HepG2 (cell line): ENCODE measurements around the gene DCAF15. TPM values are rescaled to one million over a fixed set of nuclear protein-coding genes. Genes with fewer than 3 reads are reported as not detected.

ENCODE experiments used
- CEBPB ChIP-seq: IDR thresholded peaks from 2 replicates; pipeline ENCODE4 v1.6.1; 2011; ENCODE audit warnings: low read depth, low read length, improper control_type of control experiment, borderline replicate concordance
- CEBPZ ChIP-seq: IDR thresholded peaks from 2 replicates; pipeline ENCODE4 v1.6.1; 2012; ENCODE audit warnings: low read length, improper control_type of control experiment
- CREM ChIP-seq, 2 experiments: sonication (generic) in 1 of 2; formaldehyde crosslinking in 1 of 2; IDR thresholded peaks; 2 replicates each; pipeline versions ENCODE4 v1.4.0 to v1.6.1; 2016 to 2020; ENCODE audit warnings: antibody characterized with exemption in 1 of 2, mild to moderate bottlenecking in 1 of 2, missing genetic modification reagents in 1 of 2
- FUBP1 ChIP-seq: sonication (generic); formaldehyde crosslinking; IDR thresholded peaks from 2 replicates; pipeline ENCODE4 v1.5.1; 2020; ENCODE audit warnings: missing genetic modification reagents, mild to moderate bottlenecking, borderline replicate concordance
- GABPA ChIP-seq, 2 experiments: IDR thresholded peaks; 2 replicates each; pipeline ENCODE4 v1.6.1; 2011 to 2016; ENCODE audit warnings: low read depth in 2 of 2, low read length in 1 of 2, missing biosample characterization in 1 of 2, missing genetic modification characterization in 1 of 2
- HCFC1 ChIP-seq: fragments of 150-350 bp; IDR thresholded peaks from 2 replicates; pipeline ENCODE4 v1.6.1; 2014; ENCODE audit warnings: low read depth, low read length
- ISX ChIP-seq: sonication (generic); formaldehyde crosslinking; conservative IDR thresholded peaks from 2 replicates; pipeline ENCODE4 v1.5.0; 2020; ENCODE audit warnings: missing genetic modification reagents
- KAT2B ChIP-seq: fragments of 150-350 bp; IDR thresholded peaks from 2 replicates; pipeline ENCODE4 v1.6.1; 2014; ENCODE audit warnings: low read depth, low read length, borderline replicate concordance
- MXI1 ChIP-seq: IDR thresholded peaks from 3 replicates; pipeline ENCODE4 v1.6.1; 2012; ENCODE audit warnings: low read depth, low read length, inconsistent platforms, borderline replicate concordance
- NR2C2 ChIP-seq: sonication (generic); formaldehyde crosslinking; IDR thresholded peaks from 2 replicates; pipeline ENCODE4 v1.4.0; 2020; ENCODE audit warnings: missing genetic modification reagents, mild to moderate bottlenecking, moderate library complexity, borderline replicate concordance
- RBFOX2 ChIP-seq: fragments of 200-400 bp; formaldehyde crosslinking; IDR thresholded peaks from 2 replicates; pipeline ENCODE4 v1.6.1; 2017; ENCODE audit warnings: low read depth, mild to moderate bottlenecking, low read length
- RFX1 ChIP-seq: fragments of 450-650 bp; IDR thresholded peaks from 2 replicates; pipeline ENCODE4 v1.6.1; 2017
- YY1 ChIP-seq: IDR thresholded peaks from 2 replicates; pipeline ENCODE4 v1.6.1; 2011; ENCODE audit warnings: low read length, low read depth, moderate library complexity, mild to moderate bottlenecking; ENCODE audit not compliant: insufficient read depth, insufficient replicate concordance
- ZNF383 ChIP-seq: sonication (generic); formaldehyde crosslinking; IDR thresholded peaks from 2 replicates; pipeline ENCODE4 v1.4.0; 2020; ENCODE audit warnings: missing genetic modification reagents, mild to moderate bottlenecking, borderline replicate concordance
- ZSCAN21 ChIP-seq: sonication (generic); formaldehyde crosslinking; IDR thresholded peaks from 2 replicates; pipeline ENCODE4 v1.8.0; 2022; ENCODE audit warnings: mild to moderate bottlenecking, missing genetic modification reagents, moderate library complexity, borderline replicate concordance
- polyA plus RNA-seq, 8 experiments: library from polyadenylated mRNA; depleted of rRNA in 3 of 8; stranded (reverse) in 7 of 8; unstranded in 1 of 8; fragments of >200 nt; fragmentation: Illumina TruSeq in 4 of 8; extraction: Trizol in 4 of 8; gene quantifications; 2 replicates each; pipeline versions ENCODE4 v1.2.1 to v1.2.3, GENCODE V29; 2011 to 2016; ENCODE audit warnings: low read depth in 4 of 8, missing spikeins in 1 of 8, mixed read lengths in 1 of 8; ENCODE audit not compliant: insufficient read depth in 1 of 8
- total RNA-seq, 5 experiments: library from RNA; depleted of rRNA; stranded (reverse); fragments of >200 nt; fragmentation: Illumina TruSeq; extraction: Trizol; gene quantifications; 2 replicates each; pipeline ENCODE4 v1.2.3, GENCODE V29; 2016; ENCODE audit warnings: low read depth in 1 of 5
- TF ChIP-seq, protein P1 (sequence below): IDR thresholded peaks from 2 replicates; pipeline ENCODE4 v1.6.1; 2016; ENCODE audit warnings: missing genetic modification reagents, missing compliant biosample characterization
- TF ChIP-seq, protein P2 (sequence below): IDR thresholded peaks from 2 replicates; pipeline ENCODE4 v1.6.1; 2016; ENCODE audit warnings: control low read depth
- TF ChIP-seq, protein P3 (sequence below): sonication (generic); formaldehyde crosslinking; IDR thresholded peaks from 2 replicates; pipeline ENCODE4 v1.8.1; 2023; ENCODE audit warnings: mild to moderate bottlenecking, moderate library complexity, missing genetic modification reagents

DCAF15 gene
- total and polyA plus RNA-seq, 2 of the 13 experiments (the other 11 are each of a cell fraction or from before 2014, with no cell fraction given): 13.6 to 14.0 TPM

GRCh38 chr19:14006085-14006765 is 53.9 kb downstream of the DCAF15 start, which contains the start of gene RFX1 (continued):
- TF ChIP-seq, protein P1, sequence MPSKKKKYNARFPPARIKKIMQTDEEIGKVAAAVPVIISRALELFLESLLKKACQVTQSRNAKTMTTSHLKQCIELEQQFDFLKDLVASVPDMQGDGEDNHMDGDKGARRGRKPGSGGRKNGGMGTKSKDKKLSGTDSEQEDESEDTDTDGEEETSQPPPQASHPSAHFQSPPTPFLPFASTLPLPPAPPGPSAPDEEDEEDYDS: peak; percentile 21; the same call in 1 of the 2 replicates
- TF ChIP-seq FUBP1 (CRISPR knock-in tag): no peak
- peak; percentile 35; the same call in 1 of the 2 replicates for TF ChIP-seq GABPA (IDR thresholded peaks at IDR 0.05; ENCODE audit: low read depth, low read length)
- TF ChIP-seq GABPA (CRISPR knock-in tag; IDR thresholded peaks at IDR 0.05; ENCODE audit: low read depth): peak; percentile 76
- TF ChIP-seq RFX1: peak; percentile 99
- TF ChIP-seq MXI1: peak; percentile 99
- peak; percentile 89 for TF ChIP-seq HCFC1
- TF ChIP-seq ISX (CRISPR knock-in tag): no peak
- TF ChIP-seq, protein P2, sequence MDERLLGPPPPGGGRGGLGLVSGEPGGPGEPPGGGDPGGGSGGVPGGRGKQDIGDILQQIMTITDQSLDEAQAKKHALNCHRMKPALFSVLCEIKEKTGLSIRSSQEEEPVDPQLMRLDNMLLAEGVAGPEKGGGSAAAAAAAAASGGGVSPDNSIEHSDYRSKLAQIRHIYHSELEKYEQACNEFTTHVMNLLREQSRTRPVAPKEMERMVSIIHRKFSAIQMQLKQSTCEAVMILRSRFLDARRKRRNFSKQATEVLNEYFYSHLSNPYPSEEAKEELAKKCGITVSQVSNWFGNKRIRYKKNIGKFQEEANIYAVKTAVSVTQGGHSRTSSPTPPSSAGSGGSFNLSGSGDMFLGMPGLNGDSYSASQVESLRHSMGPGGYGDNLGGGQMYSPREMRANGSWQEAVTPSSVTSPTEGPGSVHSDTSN (CRISPR knock-in tag): peak; percentile 99
- TF ChIP-seq ZNF383 (CRISPR knock-in tag): peak; percentile 79; the same call in 1 of the 2 replicates
- peak; percentile 94 for TF ChIP-seq CREM (IDR thresholded peaks at IDR 0.05)
- peak; percentile 64; the same call in 1 of the 2 replicates for TF ChIP-seq CREM (CRISPR knock-in tag; IDR thresholded peaks at IDR 0.05)
- no peak for TF ChIP-seq KAT2B
- peak; percentile 67; the same call in 1 of the 2 replicates for TF ChIP-seq NR2C2 (CRISPR knock-in tag)
- peak; percentile 42; the same call in 1 of the 2 replicates for TF ChIP-seq RBFOX2
- TF ChIP-seq, protein P3, sequence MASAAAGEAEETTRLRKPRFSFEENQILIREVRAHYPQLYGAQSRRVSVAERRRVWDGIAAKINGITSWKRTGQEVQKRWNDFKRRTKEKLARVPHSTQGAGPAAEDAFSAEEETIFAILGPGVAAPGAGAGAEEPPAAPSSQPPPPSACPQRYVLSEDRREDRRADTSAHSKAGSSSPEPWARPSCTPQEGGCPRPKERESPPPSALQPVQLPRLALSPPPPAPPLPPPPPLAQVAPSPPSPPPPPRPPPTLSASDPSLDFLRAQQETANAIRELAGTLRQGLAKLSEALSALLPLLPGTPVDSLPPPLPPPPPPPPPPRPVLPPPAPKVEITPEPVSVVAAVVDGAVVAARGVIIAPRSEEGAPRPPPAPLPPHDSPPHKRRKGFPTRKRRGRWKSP (CRISPR knock-in tag): 0 out of 2 replicates have a peak, but pooled peaks have one; percentile 64
- no peak for TF ChIP-seq ZSCAN21 (CRISPR knock-in tag)
- TF ChIP-seq CEBPB: peak; percentile 45; the same call in 1 of the 2 replicates
- peak; percentile 98 for TF ChIP-seq CEBPZ
- TF ChIP-seq YY1: peak; percentile 89
